HEK293 (cell line): ENCODE data around the gene ATAT1.

ENCODE experiments used
- EGR2 ChIP-seq: fragments of 450-650 bp; formaldehyde crosslinking; IDR thresholded peaks from 2 replicates; pipeline ENCODE4 v1.5.1; 2016; ENCODE audit warnings: low read depth, missing biosample characterization, missing genetic modification characterization
- GLIS1 ChIP-seq: fragments of 450-650 bp; formaldehyde crosslinking; IDR thresholded peaks from 2 replicates; pipeline ENCODE4 v1.5.1; 2016; ENCODE audit warnings: missing biosample characterization, missing genetic modification characterization
- KLF10 ChIP-seq: fragments of 450-650 bp; IDR thresholded peaks from 2 replicates; pipeline ENCODE4 v1.5.1; 2018; ENCODE audit warnings: missing biosample characterization, mild to moderate bottlenecking, missing genetic modification characterization
- KLF17 ChIP-seq: fragments of 450-650 bp; formaldehyde crosslinking; IDR thresholded peaks from 2 replicates; pipeline ENCODE4 v1.5.1; 2016; ENCODE audit warnings: missing biosample characterization, missing genetic modification characterization
- OVOL3 ChIP-seq: fragments of 450-650 bp; formaldehyde crosslinking; IDR thresholded peaks from 2 replicates; pipeline ENCODE4 v1.5.1; 2016; ENCODE audit warnings: missing biosample characterization, missing genetic modification characterization
- SP7 ChIP-seq: fragments of 450-650 bp; formaldehyde crosslinking; IDR thresholded peaks from 2 replicates; pipeline ENCODE4 v1.5.1; 2016; ENCODE audit warnings: missing biosample characterization, missing genetic modification characterization
- ZBTB8A ChIP-seq: fragments of 450-650 bp; formaldehyde crosslinking; IDR thresholded peaks from 2 replicates; pipeline ENCODE4 v1.5.1; 2016; ENCODE audit warnings: missing biosample characterization, missing genetic modification characterization
- ZEB2 ChIP-seq: fragments of 450-650 bp; formaldehyde crosslinking; IDR thresholded peaks from 2 replicates; pipeline ENCODE4 v1.5.1; 2016; ENCODE audit warnings: missing biosample characterization, missing genetic modification characterization
- ZFHX2 ChIP-seq: fragments of 450-650 bp; formaldehyde crosslinking; conservative IDR thresholded peaks from 2 replicates; pipeline ENCODE4 v1.5.1; 2016; ENCODE audit warnings: missing biosample characterization, missing genetic modification characterization
- ZFP69B ChIP-seq: fragments of 450-650 bp; formaldehyde crosslinking; IDR thresholded peaks from 2 replicates; pipeline ENCODE4 v1.5.1; 2016; ENCODE audit warnings: missing biosample characterization, missing genetic modification characterization
- ZNF16 ChIP-seq: fragments of 450-650 bp; formaldehyde crosslinking; IDR thresholded peaks from 2 replicates; pipeline ENCODE4 v1.5.1; 2016; ENCODE audit warnings: low read depth, missing biosample characterization, missing genetic modification characterization
- ZNF2 ChIP-seq: fragments of 450-650 bp; formaldehyde crosslinking; IDR thresholded peaks from 2 replicates; pipeline ENCODE4 v1.5.1; 2016; ENCODE audit warnings: missing biosample characterization, missing genetic modification characterization
- ZNF26 ChIP-seq: fragments of 450-650 bp; formaldehyde crosslinking; IDR thresholded peaks from 2 replicates; pipeline ENCODE4 v1.5.1; 2016; ENCODE audit warnings: missing biosample characterization, missing genetic modification characterization
- ZNF324 ChIP-seq: fragments of 450-650 bp; formaldehyde crosslinking; IDR thresholded peaks from 2 replicates; pipeline ENCODE4 v1.5.1; 2016; ENCODE audit warnings: missing biosample characterization, missing genetic modification characterization
- ZNF341 ChIP-seq: fragments of 450-650 bp; formaldehyde crosslinking; IDR thresholded peaks from 2 replicates; pipeline ENCODE4; 2016; ENCODE audit warnings: low read depth, missing biosample characterization, missing genetic modification characterization
- ZNF394 ChIP-seq: fragments of 450-650 bp; formaldehyde crosslinking; IDR thresholded peaks from 2 replicates; pipeline ENCODE4 v1.5.1; 2016; ENCODE audit warnings: missing biosample characterization, missing genetic modification characterization, mild to moderate bottlenecking, moderate library complexity, borderline replicate concordance
- ZNF423 ChIP-seq: fragments of 450-650 bp; formaldehyde crosslinking; IDR thresholded peaks from 2 replicates; pipeline ENCODE4 v1.5.1; 2016; ENCODE audit warnings: missing biosample characterization, missing genetic modification characterization
- ZNF513 ChIP-seq: fragments of 450-650 bp; IDR thresholded peaks from 2 replicates; pipeline ENCODE4 v1.5.1; 2018; ENCODE audit warnings: missing biosample characterization, missing genetic modification characterization
- ZNF514 ChIP-seq: fragments of 450-650 bp; formaldehyde crosslinking; IDR thresholded peaks from 2 replicates; pipeline ENCODE4 v1.5.1; 2016; ENCODE audit warnings: missing biosample characterization, missing genetic modification characterization
- ZNF561 ChIP-seq: fragments of 450-650 bp; IDR thresholded peaks from 2 replicates; pipeline ENCODE4 v1.5.1; 2018; ENCODE audit warnings: missing biosample characterization, missing genetic modification characterization, borderline replicate concordance
- ZNF600 ChIP-seq: fragments of 450-650 bp; formaldehyde crosslinking; IDR thresholded peaks from 2 replicates; pipeline ENCODE4 v1.5.1; 2016; ENCODE audit warnings: missing biosample characterization, missing genetic modification characterization
- ZNF610 ChIP-seq: fragments of 450-650 bp; formaldehyde crosslinking; IDR thresholded peaks from 2 replicates; pipeline ENCODE4 v1.5.1; 2016; ENCODE audit warnings: missing biosample characterization, missing genetic modification characterization, borderline replicate concordance
- ZNF76 ChIP-seq: fragments of 450-650 bp; formaldehyde crosslinking; IDR thresholded peaks from 2 replicates; pipeline ENCODE4; 2016; ENCODE audit warnings: low read depth, missing biosample characterization, missing genetic modification characterization, borderline replicate concordance
- ZXDB ChIP-seq: fragments of 450-650 bp; formaldehyde crosslinking; IDR thresholded peaks from 2 replicates; pipeline ENCODE4 v1.5.1; 2016; ENCODE audit warnings: missing biosample characterization, missing genetic modification characterization
- TF ChIP-seq, protein P1 (sequence below): fragments of 450-650 bp; formaldehyde crosslinking; IDR thresholded peaks from 2 replicates; pipeline ENCODE4 v1.5.1; 2016; ENCODE audit warnings: missing biosample characterization, missing genetic modification characterization
- TF ChIP-seq, protein P2 (sequence below): fragments of 450-650 bp; formaldehyde crosslinking; IDR thresholded peaks from 2 replicates; pipeline ENCODE4 v1.5.1; 2016; ENCODE audit warnings: missing biosample characterization, missing genetic modification characterization
- TF ChIP-seq, protein P3 (sequence below): fragments of 450-650 bp; IDR thresholded peaks from 2 replicates; pipeline ENCODE4 v1.5.1; 2018; ENCODE audit warnings: missing biosample characterization, mild to moderate bottlenecking, missing genetic modification characterization
- TF ChIP-seq, protein P4 (sequence below): fragments of 450-650 bp; formaldehyde crosslinking; IDR thresholded peaks from 2 replicates; pipeline ENCODE4 v1.5.1; 2017; ENCODE audit warnings: missing biosample characterization, mild to moderate bottlenecking, missing genetic modification characterization, moderate library complexity

The ATAT1 gene

GRCh38 chr6:30678964-30679726 lies 52.5 kb downstream of the ATAT1 start (continued):
- TF ChIP-seq OVOL3 (tag by site-specific recombination) (no peak), ZNF26 (tag by site-specific recombination) (no peak), KLF10 (tag by site-specific recombination) (0 out of 2 replicates have a peak, but pooled peaks have one; percentile 23), ZNF513 (tag by site-specific recombination) (peak; percentile 96), ZNF394 (tag by site-specific recombination) (peak; percentile 55; the same call in 1 of the 2 replicates), KLF17 (no peak; the same call in 1 of the 2 replicates), ZNF324 (tag by site-specific recombination) (peak; percentile 49; the same call in 1 of the 2 replicates), ZEB2 (tag by site-specific recombination) (0 out of 2 replicates have a peak, but pooled peaks have one; percentile 41), ZXDB (tag by site-specific recombination) (0 out of 2 replicates have a peak, but pooled peaks have one; percentile 52), ZNF76 (tag by site-specific recombination) (peak; percentile 67; the same call in 1 of the 2 replicates), ZFHX2 (tag by site-specific recombination) (peak; percentile 54), ZNF423 (tag by site-specific recombination) (no peak), ZNF514 (tag by site-specific recombination) (no peak), SP7 (tag by site-specific recombination) (0 out of 2 replicates have a peak, but pooled peaks have one; percentile 35), ZNF561 (tag by site-specific recombination) (peak; percentile 82), EGR2 (tag by site-specific recombination) (peak; percentile 41; the same call in 1 of the 2 replicates), ZNF16 (tag by site-specific recombination) (no peak), ZBTB8A (tag by site-specific recombination) (peak; percentile 52), GLIS1 (tag by site-specific recombination) (no peak), ZNF341 (tag by site-specific recombination) (peak; percentile 10; the same call in 1 of the 2 replicates), ZNF610 (no peak), ZFP69B (tag by site-specific recombination) (no peak), ZNF2 (tag by site-specific recombination) (0 out of 2 replicates have a peak, but pooled peaks have one; percentile 38), ZNF600 (tag by site-specific recombination) (peak; percentile 49; the same call in 1 of the 2 replicates)
- TF ChIP-seq, protein P1, sequence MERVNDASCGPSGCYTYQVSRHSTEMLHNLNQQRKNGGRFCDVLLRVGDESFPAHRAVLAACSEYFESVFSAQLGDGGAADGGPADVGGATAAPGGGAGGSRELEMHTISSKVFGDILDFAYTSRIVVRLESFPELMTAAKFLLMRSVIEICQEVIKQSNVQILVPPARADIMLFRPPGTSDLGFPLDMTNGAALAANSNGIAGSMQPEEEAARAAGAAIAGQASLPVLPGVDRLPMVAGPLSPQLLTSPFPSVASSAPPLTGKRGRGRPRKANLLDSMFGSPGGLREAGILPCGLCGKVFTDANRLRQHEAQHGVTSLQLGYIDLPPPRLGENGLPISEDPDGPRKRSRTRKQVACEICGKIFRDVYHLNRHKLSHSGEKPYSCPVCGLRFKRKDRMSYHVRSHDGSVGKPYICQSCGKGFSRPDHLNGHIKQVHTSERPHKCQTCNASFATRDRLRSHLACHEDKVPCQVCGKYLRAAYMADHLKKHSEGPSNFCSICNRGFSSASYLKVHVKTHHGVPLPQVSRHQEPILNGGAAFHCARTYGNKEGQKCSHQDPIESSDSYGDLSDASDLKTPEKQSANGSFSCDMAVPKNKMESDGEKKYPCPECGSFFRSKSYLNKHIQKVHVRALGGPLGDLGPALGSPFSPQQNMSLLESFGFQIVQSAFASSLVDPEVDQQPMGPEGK (tag by site-specific recombination) = peak; percentile 31
- TF ChIP-seq, protein P2, sequence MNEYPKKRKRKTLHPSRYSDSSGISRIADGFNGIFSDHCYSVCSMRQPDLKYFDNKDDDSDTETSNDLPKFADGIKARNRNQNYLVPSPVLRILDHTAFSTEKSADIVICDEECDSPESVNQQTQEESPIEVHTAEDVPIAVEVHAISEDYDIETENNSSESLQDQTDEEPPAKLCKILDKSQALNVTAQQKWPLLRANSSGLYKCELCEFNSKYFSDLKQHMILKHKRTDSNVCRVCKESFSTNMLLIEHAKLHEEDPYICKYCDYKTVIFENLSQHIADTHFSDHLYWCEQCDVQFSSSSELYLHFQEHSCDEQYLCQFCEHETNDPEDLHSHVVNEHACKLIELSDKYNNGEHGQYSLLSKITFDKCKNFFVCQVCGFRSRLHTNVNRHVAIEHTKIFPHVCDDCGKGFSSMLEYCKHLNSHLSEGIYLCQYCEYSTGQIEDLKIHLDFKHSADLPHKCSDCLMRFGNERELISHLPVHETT (tag by site-specific recombination) = no peak
- TF ChIP-seq, protein P3, sequence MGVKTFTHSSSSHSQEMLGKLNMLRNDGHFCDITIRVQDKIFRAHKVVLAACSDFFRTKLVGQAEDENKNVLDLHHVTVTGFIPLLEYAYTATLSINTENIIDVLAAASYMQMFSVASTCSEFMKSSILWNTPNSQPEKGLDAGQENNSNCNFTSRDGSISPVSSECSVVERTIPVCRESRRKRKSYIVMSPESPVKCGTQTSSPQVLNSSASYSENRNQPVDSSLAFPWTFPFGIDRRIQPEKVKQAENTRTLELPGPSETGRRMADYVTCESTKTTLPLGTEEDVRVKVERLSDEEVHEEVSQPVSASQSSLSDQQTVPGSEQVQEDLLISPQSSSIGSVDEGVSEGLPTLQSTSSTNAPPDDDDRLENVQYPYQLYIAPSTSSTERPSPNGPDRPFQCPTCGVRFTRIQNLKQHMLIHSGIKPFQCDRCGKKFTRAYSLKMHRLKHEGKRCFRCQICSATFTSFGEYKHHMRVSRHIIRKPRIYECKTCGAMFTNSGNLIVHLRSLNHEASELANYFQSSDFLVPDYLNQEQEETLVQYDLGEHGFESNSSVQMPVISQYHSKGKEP (tag by site-specific recombination) = 0 out of 2 replicates have a peak, but pooled peaks have one; percentile 29
- TF ChIP-seq, protein P4, sequence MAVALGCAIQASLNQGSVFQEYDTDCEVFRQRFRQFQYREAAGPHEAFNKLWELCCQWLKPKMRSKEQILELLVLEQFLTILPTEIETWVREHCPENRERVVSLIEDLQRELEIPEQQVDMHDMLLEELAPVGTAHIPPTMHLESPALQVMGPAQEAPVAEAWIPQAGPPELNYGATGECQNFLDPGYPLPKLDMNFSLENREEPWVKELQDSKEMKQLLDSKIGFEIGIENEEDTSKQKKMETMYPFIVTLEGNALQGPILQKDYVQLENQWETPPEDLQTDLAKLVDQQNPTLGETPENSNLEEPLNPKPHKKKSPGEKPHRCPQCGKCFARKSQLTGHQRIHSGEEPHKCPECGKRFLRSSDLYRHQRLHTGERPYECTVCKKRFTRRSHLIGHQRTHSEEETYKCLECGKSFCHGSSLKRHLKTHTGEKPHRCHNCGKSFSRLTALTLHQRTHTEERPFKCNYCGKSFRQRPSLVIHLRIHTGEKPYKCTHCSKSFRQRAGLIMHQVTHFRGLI (tag by site-specific recombination) = peak; percentile 65; the same call in 1 of the 2 replicates
